Measurements from ENCODE around the gene FAM186B.

- TF ChIP-seq CTCF (conservative IDR thresholded peaks at IDR 0.05; ENCODE audit: low read depth, low read length) (peak; percentile 54; the same call in 1 of the 2 replicates), EZH2 (IDR thresholded peaks at IDR 0.05; ENCODE audit: borderline replicate concordance, low read depth, low read length, poor library complexity, severe bottlenecking) (no peak)
Observed at GRCh38 chr12:49623142-49623904, 17.9 kb upstream of the FAM186B start, which contains the start of gene PRPF40B.
